GM11168 (cell line): ENCODE data around the gene NADK2.

Source experiments
- in situ Hi-C: fragments of 300-500 bp; cut with MboI; formaldehyde crosslinking; loops from one replicate; pipeline ENCODE4 v1.12.0; 2022; ENCODE audit warnings: low sequenced_read_pairs; ENCODE audit not compliant: unreplicated experiment

The NADK2 gene

DNA sequence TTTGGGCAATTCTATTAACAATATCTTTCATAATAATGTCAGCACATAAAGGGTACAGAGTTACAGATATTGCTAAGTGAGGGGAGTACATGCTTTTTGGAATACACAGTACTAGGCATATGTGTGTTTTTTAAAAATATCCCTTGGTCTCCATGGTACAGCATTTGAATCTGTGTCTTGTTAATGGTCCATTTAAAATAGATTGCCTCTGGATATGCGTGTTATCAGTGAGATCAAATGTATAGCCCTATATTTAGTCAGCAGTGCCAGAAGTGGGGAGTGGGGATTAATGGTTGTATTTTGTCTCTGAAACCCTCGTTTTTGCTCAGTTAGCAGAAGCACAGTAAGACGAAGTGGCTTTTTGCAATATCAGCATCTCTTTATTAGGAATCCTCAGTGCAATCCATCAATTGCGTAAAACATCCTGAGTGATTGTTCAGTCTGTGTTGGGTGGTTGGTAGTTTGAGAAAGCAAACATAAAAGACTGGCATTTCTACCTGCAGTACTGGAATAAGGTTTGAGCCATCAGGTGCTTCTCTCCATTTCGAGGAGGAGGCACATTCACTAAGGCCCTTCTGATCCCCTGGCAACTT is 70.8 kb downstream of the NADK2 start:
- in situ Hi-C loops, result no loop called here

DNA sequence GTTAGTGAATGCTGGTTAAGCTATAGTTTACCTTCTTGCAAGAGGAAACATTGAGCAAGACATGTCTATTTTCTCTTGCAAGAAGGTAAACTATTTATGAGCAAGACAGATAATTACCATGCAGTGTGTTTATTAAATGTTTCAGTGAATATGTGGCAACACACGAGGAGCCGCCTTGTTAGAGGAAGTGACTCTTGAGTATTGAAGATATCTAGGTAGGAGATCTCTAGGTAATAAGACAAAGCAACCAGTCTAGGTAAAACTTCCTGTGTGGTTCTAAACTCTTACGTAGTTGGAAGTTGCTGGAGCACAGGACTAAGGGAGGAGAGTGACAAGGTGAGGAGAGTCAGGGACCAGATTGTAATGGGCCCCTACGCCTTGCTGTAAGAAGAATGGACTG is 73.0 kb downstream of the NADK2 start:
- in situ Hi-C loops, result no loop called here

DNA sequence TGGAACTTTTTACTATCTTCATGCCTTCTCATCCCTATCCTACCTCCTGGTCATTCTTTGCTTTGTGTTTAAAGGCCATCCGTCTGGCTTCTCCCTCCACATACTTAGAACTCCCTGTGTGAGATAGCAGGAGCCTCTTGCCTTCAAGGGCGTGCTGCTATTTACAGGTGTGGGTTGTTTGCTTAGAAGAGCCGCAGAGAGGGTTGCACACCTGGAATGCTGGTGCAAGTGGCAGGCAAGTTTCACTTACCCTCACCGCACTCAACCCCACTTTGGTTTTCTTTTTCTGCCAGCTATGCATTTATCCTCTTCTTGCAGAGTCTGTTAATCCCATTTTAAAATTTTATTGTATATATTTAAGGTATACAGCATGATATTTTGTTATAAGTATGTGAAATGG is 77.3 kb downstream of the NADK2 start:
- in situ Hi-C loops, result no loop called here

DNA sequence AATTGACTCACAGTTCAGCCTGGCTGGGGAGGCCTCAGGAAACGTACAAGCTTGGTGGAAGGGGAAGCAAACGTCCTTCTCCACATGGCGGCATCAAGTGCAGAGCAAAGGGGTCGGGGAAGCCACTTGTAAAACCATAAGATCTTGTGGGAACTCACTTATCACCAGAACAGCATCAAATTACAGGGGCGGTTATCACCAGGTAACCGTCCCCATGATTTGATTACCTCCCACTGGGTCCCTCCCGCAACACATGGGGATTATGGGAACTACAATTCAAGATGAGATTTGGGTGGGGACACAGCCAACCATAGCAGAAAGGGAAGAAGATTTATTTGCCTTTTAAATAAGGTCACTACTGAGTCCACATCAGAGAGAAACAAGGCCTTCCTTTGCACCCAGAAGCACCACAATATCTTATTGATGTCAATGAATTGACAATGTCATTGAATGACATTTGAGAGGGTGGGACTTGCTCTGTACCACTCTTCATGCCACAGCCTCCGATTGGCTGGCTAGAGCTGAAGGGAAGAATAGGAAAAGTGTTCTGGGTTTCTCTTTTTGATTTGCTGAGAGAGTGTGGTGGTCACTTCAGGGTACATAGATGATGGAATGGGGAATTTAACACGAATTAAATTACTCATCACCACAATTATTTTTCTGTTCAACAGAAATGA is 78.8 kb downstream of the NADK2 start:
- in situ Hi-C loops, result no loop called here

- in situ Hi-C loops, result no loop called here
Measured at GRCh38 chr5:36161361-36161760, 80.4 kb downstream of the NADK2 start.

GRCh38 chr5:36160617-36161016 is 81.1 kb downstream of the NADK2 start:
- in situ Hi-C loops, result no loop called here

- in situ Hi-C loops, result no loop called here
Measured at GRCh38 chr5:36158144-36158543, 83.6 kb downstream of the NADK2 start.

- in situ Hi-C loops, result no loop called here
Measured at GRCh38 chr5:36156619-36157018, 85.1 kb downstream of the NADK2 start.

DNA sequence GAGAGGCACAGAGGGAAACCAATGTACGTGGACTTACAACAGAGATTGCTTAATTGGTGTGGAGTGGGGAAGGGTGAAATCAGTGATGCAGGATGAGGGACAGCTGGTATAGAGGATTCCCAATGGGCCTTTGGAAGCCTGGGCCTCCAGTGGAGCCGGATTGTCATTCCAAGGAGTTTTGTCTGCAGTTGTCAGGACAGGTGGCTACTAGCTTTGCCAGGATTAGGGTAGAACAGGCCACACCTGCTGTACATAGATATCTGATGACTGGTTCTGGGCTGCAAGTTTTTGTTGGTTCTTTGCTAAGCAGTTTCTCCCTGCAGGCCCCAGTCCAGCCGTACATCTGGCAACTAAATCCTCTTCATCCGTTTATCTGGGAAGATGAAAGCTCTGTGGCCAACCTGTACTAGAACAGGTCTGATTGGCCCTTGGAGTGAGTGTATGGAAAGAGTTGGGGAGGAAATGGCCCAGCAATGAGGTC is 85.6 kb downstream of the NADK2 start:
- in situ Hi-C loops, result no loop called here

GRCh38 chr5:36155291-36155690 is 86.4 kb downstream of the NADK2 start:
- in situ Hi-C loops, result no loop called here

- in situ Hi-C loops, result no loop called here
Measured at GRCh38 chr5:36153726-36154125, 88.0 kb downstream of the NADK2 start.

DNA sequence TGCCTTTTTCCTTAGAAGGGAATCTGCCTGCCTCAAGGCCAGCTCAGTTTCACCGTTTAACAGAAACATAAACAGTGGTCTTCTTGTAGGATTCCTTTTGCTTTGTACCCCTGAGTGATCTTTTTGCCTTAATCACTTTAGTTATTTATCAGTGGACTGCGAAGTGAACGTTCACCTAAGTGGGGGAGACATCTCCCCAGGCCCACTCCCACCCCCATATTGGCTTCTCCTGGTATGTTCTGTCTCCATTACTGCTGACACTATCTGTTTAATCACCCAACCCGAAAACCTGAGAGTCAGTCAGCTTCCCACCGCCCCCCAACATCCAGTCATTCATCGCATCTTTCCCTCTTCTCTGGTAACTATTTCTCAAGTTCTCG is 88.4 kb downstream of the NADK2 start:
- in situ Hi-C loops, result no loop called here

GRCh38 chr5:36152324-36153297 is 89.1 kb downstream of the NADK2 start:
- in situ Hi-C loops, result no loop called here

DNA sequence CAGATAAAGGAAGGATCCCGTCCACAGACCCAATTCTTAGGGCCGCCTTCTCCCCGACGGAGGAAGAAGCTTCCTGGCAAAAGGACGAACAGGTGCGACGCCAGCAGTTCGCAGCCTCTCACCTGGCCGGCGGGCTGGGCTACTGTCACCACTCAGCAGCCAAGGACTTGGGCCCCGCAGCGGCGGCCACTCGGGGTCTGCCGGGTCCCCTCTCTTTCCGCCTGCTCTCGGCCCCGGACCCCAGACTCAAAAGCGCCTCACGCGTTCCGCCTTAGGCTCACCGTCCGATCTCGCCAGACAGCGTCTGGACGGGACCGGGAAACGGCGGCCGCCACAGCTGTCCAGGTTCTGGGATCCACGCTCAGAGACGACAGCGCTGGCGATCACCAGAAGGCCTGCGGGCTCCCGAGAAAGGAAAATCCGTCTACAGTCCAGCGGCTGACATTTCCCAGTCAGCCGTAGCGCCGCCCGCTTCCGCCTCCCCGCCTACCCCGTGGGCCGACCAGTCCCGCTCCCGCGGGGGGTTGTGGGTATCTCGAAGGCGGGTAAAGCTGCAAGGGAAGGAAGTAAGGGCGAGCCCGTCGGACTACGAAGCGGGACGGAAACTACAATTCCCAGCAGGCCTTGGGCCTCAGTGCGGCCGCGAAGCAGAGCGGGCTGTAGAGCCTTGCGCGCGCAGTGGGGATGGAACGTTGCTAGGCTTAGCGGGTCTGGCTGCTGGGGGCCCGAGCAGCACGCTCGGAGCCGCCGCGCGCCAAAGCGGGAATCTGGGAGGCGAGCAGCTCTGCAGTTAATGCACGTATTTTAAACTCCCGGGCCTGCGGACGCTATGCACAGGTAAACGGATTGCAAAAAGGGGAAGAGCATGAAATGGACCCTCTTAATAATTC is 90.0 kb downstream of the NADK2 start, which contains the start of the genes LMBRD2 and SKP2:
LMBRD2 (minus strand) TSS at position 454 of the 890 bp plus-strand sequence. CDS start 8,538 bp downstream, outside the sequence.
SKP2 (plus strand) TSS at position 678 of the 890 bp plus-strand sequence; CDS start at position 830, 152 bp downstream.
- in situ Hi-C loops, result no loop called here

DNA sequence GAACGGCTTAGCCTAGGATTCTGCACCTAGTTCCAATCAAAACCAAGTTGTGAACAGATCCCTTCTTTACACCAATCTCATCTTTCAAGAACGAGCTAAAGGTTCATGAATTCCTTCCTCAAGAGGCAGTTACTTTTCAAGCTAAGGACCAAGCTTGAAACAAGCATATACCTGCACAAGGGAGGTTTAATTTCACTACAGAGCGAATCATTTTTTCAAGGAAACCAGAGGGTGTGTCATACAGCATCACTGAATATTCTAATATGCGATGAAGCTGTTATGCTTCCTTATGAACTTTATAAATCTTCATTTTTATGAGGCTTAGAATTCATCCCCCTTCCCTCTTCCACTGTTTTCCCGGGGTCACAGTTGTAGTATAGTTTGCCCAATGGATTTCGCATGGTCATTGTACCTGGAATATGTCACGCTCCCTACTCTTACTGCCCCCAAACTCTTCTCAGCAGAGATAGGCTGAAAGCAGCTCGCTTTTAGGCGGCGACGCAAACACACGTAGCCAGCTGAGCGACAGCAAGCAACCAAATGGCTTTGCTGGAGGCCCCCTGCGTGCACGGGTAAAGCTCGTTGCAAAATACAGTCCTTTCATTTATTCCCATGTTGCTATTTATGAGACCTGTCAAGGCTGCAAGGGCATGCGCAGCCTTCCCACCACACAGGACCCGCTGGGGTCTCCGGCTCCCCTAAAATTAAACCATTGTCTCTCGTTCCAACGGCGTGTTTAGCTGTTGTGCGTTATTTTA is 90.9 kb downstream of the NADK2 start:
- in situ Hi-C loops, result no loop called here

- in situ Hi-C loops, result no loop called here
Measured at GRCh38 chr5:36147681-36148080, 94.0 kb downstream of the NADK2 start.

- in situ Hi-C loops, result no loop called here
Measured at GRCh38 chr5:36146390-36146789, 95.3 kb downstream of the NADK2 start.

GRCh38 chr5:36145311-36145710 is 96.4 kb downstream of the NADK2 start:
- in situ Hi-C loops, result no loop called here
